Mucosa of rectum (tissue), 2 donors: ENCODE measurements around the gene SCYGR7.

Experiments
- H3K27ac ChIP-seq, 2 donors: one replicate each; pipeline ENCODE4 v1.7.0; 2013; ENCODE audit warnings: inconsistent platforms in 2 of 2, low read depth in 2 of 2, low read length in 2 of 2
- H3K27me3 ChIP-seq, 2 donors: one replicate each; pipeline ENCODE4 v1.7.0; 2013; ENCODE audit warnings: low read length in 2 of 2; ENCODE audit not compliant: control insufficient read depth in 2 of 2, insufficient read depth in 2 of 2
- H3K36me3 ChIP-seq, 2 donors: one replicate each; pipeline ENCODE4 v1.7.0; 2013; ENCODE audit warnings: low read length in 2 of 2; ENCODE audit not compliant: control insufficient read depth in 2 of 2, insufficient read depth in 2 of 2
- H3K4me1 ChIP-seq, 2 donors: one replicate each; pipeline ENCODE4 v1.7.0; 2013; ENCODE audit warnings: low read length in 2 of 2, mild to moderate bottlenecking in 1 of 2; ENCODE audit not compliant: control insufficient read depth in 2 of 2, insufficient read depth in 2 of 2
- H3K4me3 ChIP-seq, 2 donors: one replicate each; pipeline ENCODE4 v1.7.0; 2013; ENCODE audit warnings: low read length in 2 of 2
- H3K9ac ChIP-seq, 2 donors: one replicate each; pipeline ENCODE4 v1.7.0; 2013; ENCODE audit warnings: low read length in 2 of 2, low read depth in 1 of 2, mild to moderate bottlenecking in 1 of 2
- H3K9me3 ChIP-seq, 2 donors: one replicate each; pipeline ENCODE4 v1.7.0; 2013; ENCODE audit warnings: low read length in 2 of 2; ENCODE audit not compliant: control insufficient read depth in 2 of 2
- donor health status: healthy.
- donor health status: Normal muscosa, but diverticular disease.

SCYGR7 gene

GRCh38 chr2:227728035-227728434 is at the start of gene SCYGR7:
SCYGR7 (plus strand) TSS chr2:227728335; CDS start chr2:227728335, 0 bp downstream.
- H3K27ac ChIP-seq: no peak within 1 kb of the TSS

DNA sequence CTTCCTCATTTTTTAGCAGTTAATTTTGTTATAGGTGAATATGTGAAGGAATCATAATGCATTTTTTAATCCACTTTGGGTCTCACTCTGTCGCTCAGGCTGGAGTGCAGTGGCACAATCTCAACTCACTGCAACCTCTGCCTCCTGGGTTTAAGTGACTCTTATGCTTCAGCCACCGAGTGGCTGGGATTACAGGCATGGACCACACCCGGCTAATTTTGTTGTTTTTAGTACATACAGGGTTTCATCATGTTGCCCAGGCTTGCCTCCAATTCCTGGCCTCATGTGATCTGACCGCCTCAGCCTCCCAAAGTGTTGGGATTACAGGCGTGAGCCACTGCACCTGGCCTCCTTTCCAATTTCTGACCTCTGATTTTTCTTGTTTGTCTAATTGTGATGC is 43.9 kb upstream of the SCYGR7 start:
- no peaks in the 10 kb centered on the region for H3K9me3 ChIP-seq
- peaks cover 2 to 4% of the 10 kb centered on the region in 2 donors for H3K36me3 ChIP-seq
- no peak overlapping the region for H3K27ac ChIP-seq
- no peak overlapping the region for H3K9ac ChIP-seq
- H3K4me3 ChIP-seq: no peak overlapping the region
- H3K4me1 ChIP-seq: no peaks in the 10 kb centered on the region
- no peaks in the 10 kb centered on the region for H3K27me3 ChIP-seq

More at GRCh38 chr2:227728035-227728434, at the start of gene SCYGR7:
- no peaks in the 10 kb centered on the region for H3K27me3 ChIP-seq
- no peak within 1 kb of the TSS for H3K9ac ChIP-seq
- no peaks in the 10 kb centered on the region for H3K9me3 ChIP-seq
- no peak within 1 kb of the TSS for H3K4me3 ChIP-seq
- peaks cover 0 to 3% of the 10 kb centered on the region in 2 donors for H3K4me1 ChIP-seq
- H3K36me3 ChIP-seq: no peaks in the 10 kb centered on the region

DNA sequence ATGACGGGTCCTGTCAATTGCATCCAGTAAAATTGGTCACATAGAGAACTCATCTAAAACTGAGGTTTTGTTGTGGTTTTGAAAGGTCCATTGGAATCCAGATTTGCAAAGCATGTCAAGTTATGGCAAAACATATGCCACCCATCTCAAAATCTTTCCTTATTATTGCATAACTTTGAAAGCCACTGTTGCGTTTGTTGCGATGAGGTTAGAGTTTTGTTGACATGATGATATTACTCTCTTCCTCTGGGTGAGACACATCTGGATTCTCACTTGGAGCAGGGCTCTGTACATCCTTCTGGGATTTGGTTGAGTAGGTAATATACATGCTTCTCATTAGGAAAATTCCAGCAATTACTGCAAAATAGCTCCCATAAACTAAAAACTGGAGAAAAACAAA is 40.9 kb upstream of the SCYGR7 start:
- Histone ChIP-seq H3K4me3 (no peak overlapping the region), H3K9ac (no peak overlapping the region), H3K9me3 (no peaks in the 10 kb centered on the region), H3K36me3 (peaks cover 2 to 4% of the 10 kb centered on the region in 2 donors), H3K27me3 (no peaks in the 10 kb centered on the region), H3K27ac (no peak overlapping the region), H3K4me1 (no peaks in the 10 kb centered on the region)

DNA sequence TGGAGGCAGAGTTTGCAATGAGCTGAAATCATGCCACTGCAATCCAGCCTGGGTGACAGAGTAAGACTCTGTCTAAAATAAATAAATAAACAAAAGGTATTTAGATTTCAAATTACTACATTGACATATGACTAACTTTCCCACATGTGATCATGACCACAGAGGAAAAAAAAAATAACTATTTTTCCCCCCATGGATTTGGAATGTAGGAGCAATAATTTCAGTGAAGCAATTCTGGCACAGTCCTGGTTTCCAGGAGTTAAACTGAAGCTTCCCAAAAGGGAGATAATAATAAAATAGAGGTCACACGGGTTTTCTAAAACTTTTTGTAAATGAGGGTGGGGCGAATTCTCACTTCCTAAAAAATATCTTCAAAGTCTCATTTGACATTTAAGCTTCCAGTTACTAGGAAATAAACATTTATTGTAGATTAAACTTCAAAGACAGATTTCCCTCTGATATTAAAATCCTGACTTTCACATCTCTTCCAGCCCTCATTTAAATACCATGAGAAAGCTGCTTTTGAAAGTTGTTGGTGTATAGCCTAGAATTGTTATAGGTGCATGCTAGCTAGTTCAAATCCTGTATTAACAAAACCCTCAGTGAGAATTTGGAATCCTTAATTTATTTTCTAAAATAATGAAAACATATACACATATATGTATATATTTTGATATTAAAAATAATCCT is 31.0 kb upstream of the SCYGR7 start:
- Histone ChIP-seq H3K36me3 (peaks cover 0 to 5% of the 10 kb centered on the region in 2 donors), H3K4me3 (no peak overlapping the region), H3K27me3 (no peaks in the 10 kb centered on the region), H3K4me1 (peaks cover 0 to 4% of the 10 kb centered on the region in 2 donors), H3K9me3 (no peaks in the 10 kb centered on the region), H3K27ac (no peak overlapping the region), H3K9ac (no peak overlapping the region)

DNA sequence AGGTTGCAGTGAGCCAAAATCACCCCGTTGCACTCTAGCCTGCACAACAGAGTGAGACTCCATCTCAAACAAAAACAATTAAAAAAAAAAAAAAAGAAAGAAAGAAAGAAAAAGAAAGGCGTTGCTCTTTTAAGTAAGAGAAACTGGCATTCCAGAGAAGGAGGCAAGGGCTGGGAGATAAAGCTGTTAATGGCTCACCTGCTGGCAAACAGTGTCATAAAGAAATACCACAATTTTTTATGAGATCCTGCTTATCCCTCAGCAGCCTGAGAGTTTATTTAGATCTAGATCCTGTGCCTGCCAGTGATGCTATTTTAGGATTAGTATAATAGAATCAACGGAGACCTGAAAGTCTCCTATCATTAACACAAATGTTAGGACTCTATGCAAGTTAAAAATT is 26.6 kb upstream of the SCYGR7 start:
- Histone ChIP-seq H3K4me3 (peak overlapping the region in 1 of 2 donors; percentile 3), H3K4me1 (peaks cover 0 to 13% of the 10 kb centered on the region in 2 donors), H3K27me3 (no peaks in the 10 kb centered on the region), H3K9ac (no peak overlapping the region), H3K27ac (no peak overlapping the region), H3K36me3 (peaks cover 0 to 3% of the 10 kb centered on the region in 2 donors), H3K9me3 (no peaks in the 10 kb centered on the region)

GRCh38 chr2:227703280-227703732 is 24.8 kb upstream of the SCYGR7 start:
- Histone ChIP-seq H3K4me1 (peaks cover 0 to 19% of the 10 kb centered on the region in 2 donors), H3K27ac (no peak overlapping the region), H3K36me3 (peaks cover 0 to 3% of the 10 kb centered on the region in 2 donors), H3K27me3 (no peaks in the 10 kb centered on the region), H3K9ac (no peak overlapping the region), H3K4me3 (no peak overlapping the region), H3K9me3 (no peaks in the 10 kb centered on the region)

- Histone ChIP-seq H3K4me1 (peaks cover 0 to 19% of the 10 kb centered on the region in 2 donors), H3K27ac (no peak overlapping the region), H3K36me3 (no peaks in the 10 kb centered on the region), H3K4me3 (no peak overlapping the region), H3K9me3 (no peaks in the 10 kb centered on the region), H3K9ac (no peak overlapping the region), H3K27me3 (no peaks in the 10 kb centered on the region)
Observed at GRCh38 chr2:227703961-227704360, 24.2 kb upstream of the SCYGR7 start.

GRCh38 chr2:227706859-227707258 is 21.3 kb upstream of the SCYGR7 start:
- H3K4me1 ChIP-seq: peaks cover 0 to 17% of the 10 kb centered on the region in 2 donors
- peak overlapping the region in 1 of 2 donors; percentile 38 for H3K4me3 ChIP-seq
- H3K27ac ChIP-seq: peak overlapping the region in 1 of 2 donors; percentile 23
- no peaks in the 10 kb centered on the region for H3K9me3 ChIP-seq
- no peaks in the 10 kb centered on the region for H3K27me3 ChIP-seq
- peak overlapping the region in 1 of 2 donors; percentile 24 for H3K9ac ChIP-seq
- H3K36me3 ChIP-seq: no peaks in the 10 kb centered on the region

DNA sequence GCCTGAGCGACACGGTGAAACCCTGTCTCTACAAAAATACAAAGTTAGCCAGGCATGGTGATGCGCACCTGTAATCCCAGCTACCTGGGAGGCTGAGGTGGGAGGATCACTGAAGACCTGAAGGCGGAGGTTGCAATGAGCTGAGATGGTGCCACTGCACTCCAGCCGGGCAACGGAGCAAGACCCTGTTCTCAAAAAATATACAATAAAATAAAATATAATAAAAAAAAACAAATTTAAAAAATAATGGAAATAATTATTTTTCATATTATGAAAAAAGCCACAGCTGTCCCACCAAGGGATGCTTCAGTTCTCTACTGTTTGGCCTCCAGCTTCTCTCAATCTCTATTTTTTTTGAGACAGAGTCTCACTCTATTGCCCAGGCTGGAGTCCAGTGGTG is 20.7 kb upstream of the SCYGR7 start:
- Histone ChIP-seq H3K9ac (no peak overlapping the region), H3K27ac (no peak overlapping the region), H3K36me3 (no peaks in the 10 kb centered on the region), H3K4me3 (no peak overlapping the region), H3K27me3 (no peaks in the 10 kb centered on the region), H3K9me3 (no peaks in the 10 kb centered on the region), H3K4me1 (peaks cover 0 to 15% of the 10 kb centered on the region in 2 donors)

- H3K27ac ChIP-seq: no peak overlapping the region
Observed at GRCh38 chr2:227710986-227711385, 17.1 kb upstream of the SCYGR7 start.

More at GRCh38 chr2:227710986-227711385, 17.1 kb upstream of the SCYGR7 start:
- peaks cover 0 to 7% of the 10 kb centered on the region in 2 donors for H3K4me1 ChIP-seq
- H3K36me3 ChIP-seq: no peaks in the 10 kb centered on the region
- H3K4me3 ChIP-seq: no peak overlapping the region
- H3K9ac ChIP-seq: no peak overlapping the region
- no peaks in the 10 kb centered on the region for H3K27me3 ChIP-seq
- no peaks in the 10 kb centered on the region for H3K9me3 ChIP-seq
